Motor neuron (in vitro differentiated cells): Measurements from ENCODE around the gene KBTBD4. TPM values are rescaled to one million over a fixed set of nuclear protein-coding genes. Genes with fewer than 3 reads are reported as not detected.
"Not testable (repeated sequence)": the region's sequence is repeated elsewhere in the genome, so short reads cannot be mapped to it uniquely, and the experiment has no call there.

Experiments
- ATAC-seq, 8 experiments: fragments of 200-7000 bp; cut with Tn5 transposase; replicated peaks in 6 of 8; 2 replicates each; pipeline ENCODE4 v1.8.0; 2021; ENCODE audit warnings: mild to moderate bottlenecking in 8 of 8, moderate library complexity in 8 of 8
- H3K27ac ChIP-seq, 2 donors: fragments of 250-450 bp; sonication (Bioruptor Pico); 2 replicates each; pipeline ENCODE4 v1.9.0; 2021; ENCODE audit warnings: antibody characterized with exemption in 2 of 2, mild to moderate bottlenecking in 2 of 2, moderate library complexity in 1 of 2
- H3K4me1 ChIP-seq, 2 donors: fragments of 250-450 bp; sonication (Bioruptor Pico); replicated peaks in 1 of 2; 2 replicates each; pipeline ENCODE4 v1.6.1; 2021; ENCODE audit warnings: antibody characterized with exemption in 2 of 2, mild to moderate bottlenecking in 2 of 2, moderate library complexity in 1 of 2
- H3K4me3 ChIP-seq, 5 donors: fragments of 250-450 bp; sonication (Bioruptor Pico); 2 replicates each; pipeline ENCODE4 v1.9.0; 2021; ENCODE audit warnings: antibody characterized with exemption in 5 of 5, mild to moderate bottlenecking in 5 of 5, moderate library complexity in 4 of 5
- WGBS, 10 experiments: fragments of 450-650 bp; shearing (Covaris generic); methylation state at CpG; one replicate each; pipeline ENCODE4 v1.0.0; 2022; 5-methylcytosine and 5-hydroxymethylcytosine counted together
- in situ Hi-C, 9 experiments: fragments of 400-800 bp; cut with MboI; loops; one replicate each; pipeline ENCODE4 v1.15.0; 2021; ENCODE audit warnings: low sequenced_read_pairs in 9 of 9, low pct_unique_long_range_greater_than_20kb in 2 of 9; ENCODE audit not compliant: unreplicated experiment in 9 of 9
- total RNA-seq, 8 experiments: library from RNA; unstranded; fragments of 300-600 nt; gene quantifications; 2 replicates each; pipeline versions ENCODE4 v1.2.3 to v1.2.4, GENCODE V29; 2022

KBTBD4 gene
- total RNA-seq, 8 experiments from 2014 or later: 12.6 to 28.8 (median 18.1) TPM

DNA sequence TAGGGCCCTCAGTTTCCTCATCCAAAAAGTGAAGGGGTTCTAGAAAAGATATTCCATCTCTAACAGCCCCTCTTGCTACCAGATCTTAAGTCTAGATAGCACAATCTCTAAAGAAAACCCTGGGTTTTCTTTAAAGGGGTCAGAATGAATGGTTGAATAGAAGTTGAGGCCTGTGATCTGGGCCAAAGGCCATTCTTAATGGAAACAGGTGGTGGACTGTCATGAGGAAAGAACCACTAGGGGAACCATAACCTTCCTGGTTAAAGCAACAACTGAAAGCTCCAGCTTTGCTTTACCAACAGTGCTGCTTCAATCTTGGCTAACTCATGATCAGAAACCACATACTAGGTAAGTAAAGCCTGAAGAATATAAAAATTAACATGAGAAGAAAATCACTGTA is 27.7 kb downstream of the KBTBD4 start:
- in situ Hi-C loops: loop anchor here in 1 of 9 experiments (25.0 kb wide), 1 partner anchor 139 kb away; the partner anchor contains the start of gene SLC39A13
- Histone ChIP-seq H3K27ac (no peak overlapping the region), H3K4me3 (peak overlapping the region; percentile 59 to 90 (median 75)), H3K4me1 (peaks cover 14 to 19% of the 10 kb centered on the region in 2 donors)
- ATAC-seq: no peak

DNA sequence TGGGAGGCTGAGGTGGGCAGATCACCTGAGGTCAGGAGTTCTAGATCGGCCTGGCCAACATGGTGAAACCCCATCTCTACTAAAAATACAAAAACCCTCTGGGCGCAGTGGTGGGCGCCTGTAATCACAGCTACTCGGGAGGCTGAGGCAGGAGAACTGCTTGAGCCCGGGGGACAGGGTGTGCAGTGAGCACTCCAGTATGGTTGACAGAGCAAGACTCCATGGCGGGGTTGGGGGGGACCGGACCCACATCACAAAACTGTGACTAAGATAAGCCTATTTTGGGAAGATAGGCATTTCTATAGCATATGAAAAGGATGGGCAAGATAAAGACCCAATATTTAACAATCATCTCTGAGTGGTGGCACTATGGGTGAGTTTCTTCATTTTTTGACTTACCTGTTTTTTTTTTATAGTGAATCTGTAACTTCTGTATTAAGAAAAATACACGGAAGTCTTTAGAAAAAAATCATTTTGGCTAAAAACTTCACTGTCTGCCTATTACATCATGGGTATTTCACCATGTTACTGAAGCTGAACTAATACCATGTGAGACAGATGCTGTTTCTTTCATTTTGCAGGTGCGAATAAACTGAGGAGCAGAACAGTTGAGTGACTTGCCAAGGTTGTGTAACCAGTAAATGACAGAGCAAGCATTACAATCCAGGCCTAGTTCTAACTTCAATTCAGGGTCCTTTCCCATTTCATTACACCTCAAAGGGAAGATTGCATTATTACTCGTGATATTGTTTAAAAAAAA is 28.3 kb downstream of the KBTBD4 start:
- in situ Hi-C loops: loop anchor here in 1 of 9 experiments (25.0 kb wide), 1 partner anchor 138 kb away; the partner anchor contains the start of gene SLC39A13
- 67 to 100% (median 89%) methylated on average over 1 to 8 of the region's 10 CpGs for WGBS, 10 experiments
- peaks cover 14 to 19% of the 10 kb centered on the region in 2 donors for H3K4me1 ChIP-seq
- no peak for ATAC-seq
- no peak overlapping the region for H3K27ac ChIP-seq
- H3K4me3 ChIP-seq: no peak overlapping the region

DNA sequence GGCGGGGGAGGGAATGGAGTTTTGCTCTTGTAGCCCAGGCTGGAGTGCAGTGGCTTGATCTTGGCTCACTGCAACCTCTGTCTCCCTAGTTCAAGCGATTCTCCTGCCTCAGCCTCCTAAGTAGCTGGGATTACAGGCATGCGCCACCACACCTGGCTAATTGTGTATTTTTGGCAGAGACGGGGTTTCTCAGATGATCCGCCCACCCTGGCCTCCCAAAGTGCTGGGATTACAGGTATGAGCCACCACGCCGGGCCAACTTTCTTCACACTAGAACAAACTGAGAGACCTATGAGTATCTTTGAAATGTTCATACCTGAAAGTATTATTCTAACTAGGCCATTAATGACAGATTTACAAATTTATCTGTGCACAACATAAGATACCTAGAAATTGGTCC is 32.5 kb downstream of the KBTBD4 start:
- H3K27ac ChIP-seq, H3K4me3 ChIP-seq, ATAC-seq, H3K4me1 ChIP-seq, in situ Hi-C loops: not testable (repeated sequence)
- 42 to 98% (median 89%) methylated on average over 2 to 5 of the region's 7 CpGs; no CpG with 5 or more reads in 7 of the 10 experiments for WGBS, 10 experiments

DNA sequence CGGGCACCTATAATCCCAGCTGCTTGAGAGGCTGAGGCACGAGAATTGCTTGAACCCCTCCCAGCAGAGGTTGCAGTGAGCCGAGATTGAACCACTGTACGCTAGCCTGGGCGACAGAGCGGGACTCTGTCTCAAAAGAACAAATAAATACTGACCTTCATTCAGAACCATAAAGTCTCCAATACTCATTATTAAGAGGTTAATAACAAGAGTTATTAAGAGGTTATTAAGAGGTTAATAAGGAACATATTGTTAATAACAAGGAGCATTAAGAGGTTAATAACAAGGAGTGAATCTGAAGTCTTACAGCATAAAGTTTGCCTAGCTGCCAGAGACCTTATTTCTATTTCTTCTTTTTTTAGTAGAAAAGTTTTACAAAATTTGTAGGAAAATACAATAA is 33.5 kb downstream of the KBTBD4 start:
- Histone ChIP-seq H3K4me3 (no peak overlapping the region), H3K27ac (no peak overlapping the region), H3K4me1 (peaks cover under 1 to 3% of the 10 kb centered on the region in 2 donors)
- WGBS, 10 experiments: 80 to 100% (median 100%) methylated on average over 1 to 5 of the region's 6 CpGs; no CpG with 5 or more reads in 7 of the 10 experiments
- in situ Hi-C loops: no loop called here
- ATAC-seq: no peak

DNA sequence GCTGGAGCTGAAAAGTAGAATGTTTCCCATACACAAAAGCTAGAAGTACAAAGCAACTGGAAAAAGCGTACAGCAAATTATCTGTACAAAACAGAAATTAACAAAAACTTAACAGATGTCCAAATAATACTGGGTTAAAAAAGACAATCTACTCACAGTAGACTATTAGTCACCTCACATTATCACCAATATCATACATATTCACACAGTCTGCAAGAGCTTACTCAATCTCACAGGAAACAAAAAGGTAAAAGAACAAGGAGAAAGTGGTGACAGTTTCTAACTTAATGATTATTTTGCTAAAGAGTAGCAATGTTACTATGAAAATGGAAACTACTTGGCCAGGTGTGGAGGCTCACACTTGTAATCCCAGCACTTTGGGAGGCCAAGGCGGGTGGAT is 37.7 kb downstream of the KBTBD4 start:
- in situ Hi-C loops: no loop called here
- Histone ChIP-seq H3K4me3 (no peak overlapping the region), H3K27ac (no peak overlapping the region), H3K4me1 (peaks cover 0 to 14% of the 10 kb centered on the region in 2 donors)
- WGBS, 10 experiments: 83 to 100% (median 100%) methylated on average over 1 to 2 of the region's 2 CpGs; no CpG with 5 or more reads in 1 of the 10 experiments
- ATAC-seq: no peak

DNA sequence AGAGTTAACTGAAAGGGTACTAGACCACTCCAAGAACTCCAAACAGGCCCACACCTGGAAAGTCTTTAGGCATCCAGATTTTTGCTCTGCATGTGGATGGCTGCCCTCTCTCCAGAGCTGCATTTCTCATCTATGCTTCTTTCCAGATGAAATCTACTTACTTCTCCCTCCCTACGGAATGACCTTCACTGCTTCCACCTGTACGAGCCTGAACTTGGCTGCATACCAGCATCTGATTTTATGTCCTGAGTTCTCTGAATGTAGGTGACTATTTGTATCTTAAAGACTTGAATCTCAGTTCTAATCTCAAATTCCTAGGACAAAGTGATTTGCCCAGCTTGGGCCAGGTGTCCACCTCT is 39.1 kb downstream of the KBTBD4 start:
- Histone ChIP-seq H3K4me1 (peaks cover 0 to 14% of the 10 kb centered on the region in 2 donors), H3K4me3 (no peak overlapping the region), H3K27ac (no peak overlapping the region)
- 53 to 100% (median 88%) methylated on average over 1 to 2 of the region's 2 CpGs; no CpG with 5 or more reads in 2 of the 10 experiments for WGBS, 10 experiments
- no peak for ATAC-seq
- in situ Hi-C loops: no loop called here

DNA sequence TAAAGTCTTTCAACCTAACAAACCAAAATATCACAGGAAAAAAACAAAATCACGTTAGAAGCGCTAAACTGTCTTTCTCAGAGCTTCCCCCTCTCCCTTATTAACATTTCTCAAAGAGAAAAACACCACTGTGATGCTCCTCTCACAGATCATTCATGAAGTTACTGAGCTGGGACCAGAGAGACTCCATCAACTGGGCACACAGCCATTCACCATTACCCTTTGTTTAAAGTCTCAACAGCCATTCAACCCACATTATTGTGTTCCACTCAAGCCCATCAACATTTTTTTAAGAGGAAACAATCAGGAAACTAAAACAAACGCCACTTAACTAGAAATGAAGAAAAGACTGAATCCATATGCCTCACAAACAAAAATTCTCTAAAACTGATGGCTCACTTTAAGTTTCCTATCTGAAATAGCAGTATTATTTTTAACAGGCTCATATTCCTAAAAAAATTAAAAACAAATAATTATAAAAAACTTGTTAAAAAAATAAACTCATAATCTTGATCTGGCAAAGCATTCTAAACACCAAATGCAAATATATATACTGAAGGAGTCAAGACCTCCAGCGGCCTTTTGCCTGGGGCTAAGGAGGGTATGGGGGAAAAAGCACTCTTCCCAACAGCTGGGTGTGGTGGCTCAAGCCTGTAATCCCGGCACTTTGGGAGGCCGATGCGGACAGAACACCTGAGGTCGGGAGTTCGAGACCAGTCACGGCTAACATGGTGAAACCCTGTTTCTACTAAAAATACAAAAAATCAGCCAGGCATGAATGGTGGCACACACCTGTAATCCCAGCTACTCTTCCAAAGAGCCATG is 39.8 kb downstream of the KBTBD4 start:
- peaks cover 0 to 14% of the 10 kb centered on the region in 2 donors for H3K4me1 ChIP-seq
- H3K27ac ChIP-seq: no peak overlapping the region
- in situ Hi-C loops: no loop called here
- no peak overlapping the region for H3K4me3 ChIP-seq
- WGBS, 10 experiments: 38 to 89% (median 86%) methylated on average over 1 to 10 of the region's 10 CpGs
- peak in 4 of 8 experiments; percentile 30 to 84 (median 68) for ATAC-seq

DNA sequence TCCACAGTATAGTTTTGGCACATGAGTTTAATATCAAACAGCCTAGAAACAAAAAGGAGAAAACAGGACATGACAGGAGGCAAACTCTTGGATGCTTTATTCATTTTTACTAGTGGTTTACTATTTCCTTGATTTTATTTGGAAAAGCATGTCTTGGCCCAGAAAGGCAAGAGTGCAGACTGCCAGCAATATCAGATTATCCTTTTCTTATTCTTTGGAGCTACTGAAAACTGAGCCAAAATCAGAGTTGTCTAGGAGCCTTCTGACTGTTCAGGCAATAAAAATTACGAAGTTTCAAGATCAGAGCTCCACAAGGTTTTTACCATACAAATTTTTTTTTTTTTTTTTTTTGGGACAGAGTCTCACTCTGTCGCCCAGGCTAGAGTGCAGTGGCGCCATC is 41.9 kb downstream of the KBTBD4 start:
- Histone ChIP-seq H3K4me1 (peaks cover 11 to 24% of the 10 kb centered on the region in 2 donors), H3K4me3 (no peak overlapping the region), H3K27ac (no peak overlapping the region)
- ATAC-seq: no peak
- WGBS, 10 experiments: 67 to 100% (median 100%) methylated on average over 1 to 3 of the region's 3 CpGs; no CpG with 5 or more reads in 1 of the 10 experiments
- in situ Hi-C loops: no loop called here

DNA sequence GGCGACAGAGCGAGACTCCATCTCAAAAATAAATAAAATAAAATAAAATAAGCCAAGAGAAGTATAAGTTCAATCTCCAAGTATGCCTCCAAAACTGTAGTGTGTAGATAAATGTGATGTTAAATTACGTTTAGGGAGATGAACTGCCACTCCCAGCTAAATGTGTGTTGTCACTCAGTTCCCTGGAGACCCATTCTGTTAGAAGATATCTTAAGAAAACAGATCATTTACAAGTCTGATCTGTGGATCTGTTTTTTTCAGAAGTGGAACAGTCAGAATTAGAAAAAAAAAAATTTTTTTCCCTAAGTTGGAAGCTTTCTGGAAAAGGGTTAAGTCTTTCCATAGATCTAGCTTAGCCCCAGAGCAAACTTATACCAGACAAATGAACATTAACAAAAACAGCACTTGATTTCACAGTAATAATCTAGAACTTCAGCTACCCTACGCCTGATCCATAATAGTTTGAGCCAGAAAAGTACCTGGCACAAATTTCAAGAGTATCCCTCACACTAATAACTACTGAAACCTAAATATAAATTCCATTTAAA is 44.0 kb downstream of the KBTBD4 start:
- H3K27ac ChIP-seq: no peak overlapping the region
- in situ Hi-C loops: no loop called here

DNA sequence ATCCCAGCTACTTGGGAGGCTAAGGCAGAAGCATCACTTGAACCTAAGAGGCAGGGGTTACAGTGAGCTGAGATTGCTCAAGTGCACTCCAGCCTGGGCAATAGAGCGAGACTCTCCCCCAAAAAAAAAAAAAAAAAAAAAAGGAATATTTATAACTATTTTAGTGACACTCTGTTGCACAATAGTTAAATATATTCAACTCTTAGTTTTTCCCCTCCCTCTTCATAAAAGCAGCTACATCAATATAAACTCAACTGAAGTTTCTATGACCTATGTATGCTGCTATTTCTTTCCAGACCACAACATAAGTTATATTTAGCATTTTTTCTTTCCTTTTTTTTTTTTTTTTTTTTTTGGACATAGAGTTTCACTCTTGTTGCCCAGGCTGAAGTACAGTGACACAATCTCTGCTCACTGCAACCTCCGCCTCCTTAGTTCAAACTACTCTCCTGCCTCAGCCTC is 45.0 kb downstream of the KBTBD4 start:
- in situ Hi-C loops: no loop called here
- WGBS, 10 experiments: 90 to 100% (median 100%) methylated on average over 1 to 2 of the region's 2 CpGs; no CpG with 5 or more reads in 3 of the 10 experiments
- Histone ChIP-seq H3K4me3 (no peak overlapping the region), H3K27ac (no peak overlapping the region), H3K4me1 (peaks cover 11% of the 10 kb centered on the region in 2 donors)
- ATAC-seq: peak in 3 of 8 experiments; percentile 56 to 73 (median 58)

More for the DNA sequence above, 44.0 kb downstream of the KBTBD4 start:
- H3K4me1 ChIP-seq: peaks cover 11 to 18% of the 10 kb centered on the region in 2 donors
- WGBS, 10 experiments: 82 to 100% (median 93%) methylated on average over 1 to 4 of the region's 4 CpGs; no CpG with 5 or more reads in 2 of the 10 experiments
- H3K4me3 ChIP-seq: no peak overlapping the region
- peak in 1 of 8 experiments; percentile 19 for ATAC-seq

DNA sequence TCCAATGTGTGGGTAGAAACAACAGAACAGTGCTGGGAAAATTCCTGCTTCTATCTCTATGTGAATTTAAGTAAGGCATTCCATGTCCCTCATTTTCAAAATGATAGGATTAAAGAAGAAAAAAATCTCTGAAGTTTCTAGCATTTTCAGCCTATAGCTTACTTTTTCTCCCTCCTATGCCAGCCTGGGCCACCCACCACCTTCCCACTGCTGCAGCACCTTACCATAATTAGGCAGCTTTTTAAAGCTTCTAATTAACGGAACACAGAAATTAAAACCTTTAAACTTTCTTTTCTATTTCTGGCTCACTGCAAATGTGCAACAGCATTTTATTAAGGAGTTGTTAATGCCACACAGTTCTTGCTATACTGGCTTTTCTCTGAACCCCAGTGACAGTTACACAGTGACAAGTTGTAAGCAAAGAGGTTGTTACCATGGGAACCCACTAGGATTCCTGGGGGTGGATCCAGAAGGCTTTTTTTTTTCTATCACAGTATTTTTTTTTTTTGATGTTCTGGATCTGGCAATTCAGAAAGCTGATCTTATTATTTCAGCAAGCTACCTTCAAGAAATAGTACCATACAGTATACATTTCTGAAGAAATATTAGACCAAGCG is 46.1 kb downstream of the KBTBD4 start:
- in situ Hi-C loops: no loop called here
- Histone ChIP-seq H3K4me3 (no peak overlapping the region), H3K27ac (no peak overlapping the region), H3K4me1 (peaks cover 11% of the 10 kb centered on the region in 2 donors)
- ATAC-seq: peak in 5 of 8 experiments; percentile 58 to 92 (median 69)
- 63 to 100% (median 90%) methylated on average over 1 to 2 of the region's 2 CpGs; no CpG with 5 or more reads in 3 of the 10 experiments for WGBS, 10 experiments

DNA sequence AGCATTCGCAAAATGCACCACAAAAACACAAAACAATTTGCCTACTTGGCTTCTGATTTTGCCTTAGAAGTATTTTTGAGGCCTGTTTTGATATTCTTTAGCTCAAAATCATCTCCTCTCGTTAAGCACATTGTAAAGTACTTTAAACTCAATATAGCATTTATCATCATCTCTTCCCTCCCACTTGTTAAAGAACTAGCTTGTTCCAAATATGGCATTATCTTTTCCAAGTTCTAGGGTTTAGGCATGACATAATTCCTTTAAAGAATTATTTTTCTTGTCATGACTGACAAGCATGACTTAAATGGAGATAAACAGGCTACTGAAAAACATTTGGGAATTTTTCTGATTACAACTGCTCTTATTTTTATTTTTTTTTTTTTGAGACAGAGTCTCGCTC is 47.1 kb downstream of the KBTBD4 start:
- ATAC-seq: no peak
- no peak overlapping the region for H3K27ac ChIP-seq
- in situ Hi-C loops: no loop called here
- H3K4me3 ChIP-seq: no peak overlapping the region
- H3K4me1 ChIP-seq: peaks cover 11% of the 10 kb centered on the region in 2 donors
- 75 to 100% (median 94%) methylated on average over 1 to 3 of the region's 3 CpGs for WGBS, 10 experiments
